GM12878 (cell line): ENCODE measurements around the gene EBI3. TPM values are rescaled to one million over a fixed set of nuclear protein-coding genes. Genes with fewer than 3 reads are reported as not detected.

ENCODE experiments used
- ATAC-seq: fragments of 200-7000 bp; cut with Tn5 transposase; 3 replicates; pipeline ENCODE4 v1.9.1; 2020; ENCODE audit warnings: mild to moderate bottlenecking, moderate library complexity
- BruUV-seq: library from RNA; stranded (reverse); fragments of 400-500 nt; replicated peaks from 2 replicates; lab custom pipeline; 2021; lab: Mats Ljungman, UMichigan
- CTCF ChIA-PET: fragments of 300-600 bp; sonication (Branson Sonifier 250); formaldehyde crosslinking; extraction: SDS; loops from one replicate; lab custom pipeline; 2021; ENCODE audit warnings: inconsistent platforms; lab: Yijun Ruan, JAX
- POLR2A ChIA-PET: fragments of 350-600 bp; formaldehyde crosslinking; extraction: SDS; loops from one replicate; lab custom pipeline; 2021; ENCODE audit warnings: inconsistent platforms; lab: Charles Lee
- RAD21 ChIA-PET: fragments of 300-600 bp; sonication (Branson Sonifier 250); formaldehyde crosslinking; loops from one replicate; lab custom pipeline; 2023; ENCODE audit warnings: antibody characterized with exemption; ENCODE audit not compliant: unreplicated experiment; lab: Charles Lee
- SMC1A ChIA-PET: fragments of 300-600 bp; sonication (Branson Sonifier 250); formaldehyde crosslinking; loops from one replicate; lab custom pipeline; 2023; ENCODE audit not compliant: unreplicated experiment, uncharacterized antibody; lab: Charles Lee
- DNase-seq: peaks from one replicate; pipeline ENCODE4 v3.0.0-alpha.2; 2011; ENCODE audit warnings: low read depth, low spot score
- FAIRE-seq: peaks from 3 replicates; lab custom pipeline; 2011; peaks lifted over from hg19 to GRCh38; lab: Jason Lieb, UNC
- H2AFZ ChIP-seq: 2 replicates; pipeline ENCODE4 v1.6.0; 2011; ENCODE audit warnings: low read depth, low read length, control low read depth; ENCODE audit not compliant: control insufficient read depth
- H3K27ac ChIP-seq: 2 replicates; pipeline ENCODE4 v1.5.1; 2011; ENCODE audit warnings: control low read depth; ENCODE audit not compliant: control insufficient read depth, insufficient read depth
- H3K27me3 ChIP-seq, 2 experiments: replicated peaks in 1 of 2; 2 replicates each; pipeline versions ENCODE4 v1.6.0 to v1.6.1; 2011; ENCODE audit warnings: low read length in 1 of 2; ENCODE audit not compliant: control insufficient read depth in 2 of 2, insufficient read depth in 2 of 2
- H3K36me3 ChIP-seq, 2 experiments: 2 replicates each; pipeline ENCODE4 v1.5.1; 2011; ENCODE audit warnings: low read length in 1 of 2; ENCODE audit not compliant: control insufficient read depth in 2 of 2, insufficient read depth in 2 of 2
- H3K4me1 ChIP-seq: 2 replicates; pipeline ENCODE4 v1.6.1; 2011; ENCODE audit warnings: mild to moderate bottlenecking, low read length, moderate library complexity, mixed read lengths; ENCODE audit not compliant: control insufficient read depth, insufficient read depth
- H3K4me2 ChIP-seq: 2 replicates; pipeline ENCODE4 v1.6.0; 2011; ENCODE audit warnings: control low read depth; ENCODE audit not compliant: control insufficient read depth, insufficient read depth
- H3K4me3 ChIP-seq: fragments of 200-600 bp; sonication (generic); 2 replicates; pipeline ENCODE4 v1.5.1; 2016
- H3K79me2 ChIP-seq: 2 replicates; pipeline ENCODE4 v1.6.0; 2011; ENCODE audit warnings: low read length; ENCODE audit not compliant: control insufficient read depth, insufficient read depth
- H3K9ac ChIP-seq: 2 replicates; pipeline ENCODE4 v1.8.0; 2011; ENCODE audit warnings: low read length, control low read depth, mixed read lengths; ENCODE audit not compliant: control insufficient read depth, insufficient read depth
- H3K9me3 ChIP-seq: replicated peaks from 3 replicates; pipeline ENCODE4 v1.5.1; 2011; ENCODE audit warnings: mild to moderate bottlenecking, low read length; ENCODE audit not compliant: control insufficient read depth, insufficient read depth
- H4K20me1 ChIP-seq: 2 replicates; pipeline ENCODE4 v1.6.0; 2011; ENCODE audit not compliant: control insufficient read depth, insufficient read depth
- MTA2 ChIP-seq: fragments of 450-650 bp; IDR thresholded peaks from 2 replicates; pipeline ENCODE4 v1.6.1; 2016; ENCODE audit warnings: low read depth, mild to moderate bottlenecking, moderate library complexity
- WGBS: methylation state at CpG from one replicate; pipeline ENCODE4 v1.1.6; 2016; ENCODE audit warnings: low lambda C conversion rate; ENCODE audit not compliant: insufficient replicate concordance, insufficient coverage; ENCODE audit errors: missing lambda C conversion rate; 5-methylcytosine and 5-hydroxymethylcytosine counted together
- in situ Hi-C: fragments of 300-500 bp; cut with MboI; formaldehyde crosslinking; loops from 9 replicates; pipeline ENCODE4 v1.14.3; 2018; ENCODE audit warnings: mixed read lengths
- intact Hi-C: fragments of 100-400 bp; cut with micrococcal nuclease; formaldehyde crosslinking; loops from one replicate; pipeline ENCODE4 v1.14.2; 2022; ENCODE audit not compliant: unreplicated experiment
- polyA plus RNA-seq, 11 experiments: library from polyadenylated mRNA; depleted of rRNA in 4 of 11; unstranded in 6 of 11; stranded (reverse) in 5 of 11; fragments of >200 nt; fragmentation: Nextera tagmentation in 4 of 11; fragmentation: Illumina TruSeq in 1 of 11; extraction: Ambion mirVana in 4 of 11; extraction: Trizol in 1 of 11; gene quantifications; 1 replicate in 1 of 11; 2 replicates in 10 of 11; pipeline versions ENCODE4 v1.2.1 to v1.2.3, GENCODE V29; 2011 to 2016; ENCODE audit warnings: inconsistent platforms in 2 of 11, missing spikeins in 2 of 11, low read depth in 1 of 11
- total RNA-seq, 4 experiments: library from RNA; depleted of rRNA in 3 of 4; stranded (reverse); fragments of >200 nt in 3 of 4; fragmentation: Illumina TruSeq in 1 of 4; extraction: Trizol in 1 of 4; gene quantifications; 2 replicates each; pipeline versions ENCODE4 v1.2.1 to v1.2.3, GENCODE V29; 2013 to 2021
- TF ChIP-seq, protein P1 (sequence below), 3 experiments: IDR thresholded peaks in 2 of 3; conservative IDR thresholded peaks in 1 of 3; 2 replicates each; pipeline ENCODE4 v1.5.1; 2011; ENCODE audit warnings: low read depth in 3 of 3, low read length in 3 of 3, mild to moderate bottlenecking in 3 of 3, control low read depth in 2 of 3, moderate library complexity in 2 of 3, inconsistent platforms in 1 of 3, mixed read lengths in 1 of 3; ENCODE audit not compliant: control insufficient read depth in 2 of 3, insufficient read depth in 1 of 3; ENCODE audit errors: extremely low read depth in 1 of 3

The EBI3 gene
- total and polyA plus RNA-seq, 10 of the 15 experiments (the other 5 are each of a cell fraction or from before 2014, with no cell fraction given): 22.0 to 288 (median 186) TPM

- ChIA-PET POLR2A (interaction anchor here (0.6 to 1.4 kb wide), 3 partner anchors 8 to 270 kb away, joined by 3 to 4 read pairs (median 3); no protein-coding TSS in a partner anchor), RAD21 (no interaction called here), CTCF (interaction anchor here (0.8 to 6.3 kb wide), 4 partner anchors 9 to 214 kb away, joined by 3 to 63 read pairs (median 9); no protein-coding TSS in a partner anchor), SMC1A (no interaction called here)
- Histone ChIP-seq H3K36me3 (no peaks in the 10 kb centered on the region), H4K20me1 (no peaks in the 10 kb centered on the region), H3K79me2 (no peaks in the 10 kb centered on the region), H3K27ac (no peak overlapping the region), H3K4me1 (no peaks in the 10 kb centered on the region), H3K27me3 (no peaks in the 10 kb centered on the region; a peak in 1 of 4 replicates), H3K9ac (no peak overlapping the region), H3K4me2 (no peak overlapping the region), H3K4me3 (no peak overlapping the region), H3K9me3 (no peaks in the 10 kb centered on the region; the same call in 2 of the 3 replicates), H2AFZ (no peak overlapping the region)
- BruUV-seq: no TSS peak
- DNase-seq (no peak), FAIRE-seq (no peak), ATAC-seq (no peak)
- 47% methylated on average over 32 of the region's 33 CpGs for WGBS
- intact Hi-C loops (loop anchor here (5.0 kb wide), 3 partner anchors 32 to 487 kb away; partner anchors contain the start of gene EEF2), in situ Hi-C loops (loop anchor here (10.0 kb wide), 1 partner anchor 535 kb away; no protein-coding TSS in a partner anchor)
- TF ChIP-seq MTA2: no peak
- TF ChIP-seq, protein P1, sequence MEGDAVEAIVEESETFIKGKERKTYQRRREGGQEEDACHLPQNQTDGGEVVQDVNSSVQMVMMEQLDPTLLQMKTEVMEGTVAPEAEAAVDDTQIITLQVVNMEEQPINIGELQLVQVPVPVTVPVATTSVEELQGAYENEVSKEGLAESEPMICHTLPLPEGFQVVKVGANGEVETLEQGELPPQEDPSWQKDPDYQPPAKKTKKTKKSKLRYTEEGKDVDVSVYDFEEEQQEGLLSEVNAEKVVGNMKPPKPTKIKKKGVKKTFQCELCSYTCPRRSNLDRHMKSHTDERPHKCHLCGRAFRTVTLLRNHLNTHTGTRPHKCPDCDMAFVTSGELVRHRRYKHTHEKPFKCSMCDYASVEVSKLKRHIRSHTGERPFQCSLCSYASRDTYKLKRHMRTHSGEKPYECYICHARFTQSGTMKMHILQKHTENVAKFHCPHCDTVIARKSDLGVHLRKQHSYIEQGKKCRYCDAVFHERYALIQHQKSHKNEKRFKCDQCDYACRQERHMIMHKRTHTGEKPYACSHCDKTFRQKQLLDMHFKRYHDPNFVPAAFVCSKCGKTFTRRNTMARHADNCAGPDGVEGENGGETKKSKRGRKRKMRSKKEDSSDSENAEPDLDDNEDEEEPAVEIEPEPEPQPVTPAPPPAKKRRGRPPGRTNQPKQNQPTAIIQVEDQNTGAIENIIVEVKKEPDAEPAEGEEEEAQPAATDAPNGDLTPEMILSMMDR (IDR thresholded peaks at IDR 0.05 in 2 of 3, conservative IDR thresholded peaks at IDR 0.05 in 1 of 3; ENCODE audit: control insufficient read depth in 2 of 3, extremely low read depth in 1 of 3, insufficient read depth in 1 of 3, low read depth in 3 of 3, low read length in 3 of 3): 0 out of 6 replicates have a peak, but pooled peaks of 1 of the 3 experiments have one; percentile 7
Measured at GRCh38 chr19:4199699-4200293, 29.5 kb upstream of the EBI3 start.
